OCI-M1 (cell line): ENCODE measurements around the gene FAM111B.

Source experiments
- DNase-seq: peaks from one replicate; lab custom pipeline; 2025; lab: John Stamatoyannopoulos, UW

Gene FAM111B

GRCh38 chr11:59158206-59159068, 51.4 kb downstream of the FAM111B start:
- peak; percentile 85 for DNase-seq

- DNase-seq, result no peak
Observed at GRCh38 chr11:59164028-59164427, 57.0 kb downstream of the FAM111B start.

GRCh38 chr11:59171508-59172322, 64.7 kb downstream of the FAM111B start, which contains the start of gene DTX4:
Gene DTX4, plus strand, starts transcription at chr11:59172132. Its CDS starts 464 bp downstream, at chr11:59172596.
- peak; percentile 92 for DNase-seq

- no peak for DNase-seq
Observed at GRCh38 chr11:59172345-59173079, 65.5 kb downstream of the FAM111B start.

- DNase-seq, result no peak
Observed at GRCh38 chr11:59173080-59173963, 66.3 kb downstream of the FAM111B start.

- no peak for DNase-seq
Observed at GRCh38 chr11:59173964-59174663, 67.1 kb downstream of the FAM111B start.

GRCh38 chr11:59174664-59175033, 67.6 kb downstream of the FAM111B start:
- no peak for DNase-seq

- DNase-seq, result no peak
Observed at GRCh38 chr11:59175091-59175501, 68.1 kb downstream of the FAM111B start.

GRCh38 chr11:59176330-59176729, 69.3 kb downstream of the FAM111B start:
- DNase-seq, result no peak
